ENCODE data around the gene MMAA.
"Not testable (repeated sequence)": the region's sequence is repeated elsewhere in the genome, so short reads cannot be mapped to it uniquely, and the experiment has no call there.

The MMAA gene

DNA sequence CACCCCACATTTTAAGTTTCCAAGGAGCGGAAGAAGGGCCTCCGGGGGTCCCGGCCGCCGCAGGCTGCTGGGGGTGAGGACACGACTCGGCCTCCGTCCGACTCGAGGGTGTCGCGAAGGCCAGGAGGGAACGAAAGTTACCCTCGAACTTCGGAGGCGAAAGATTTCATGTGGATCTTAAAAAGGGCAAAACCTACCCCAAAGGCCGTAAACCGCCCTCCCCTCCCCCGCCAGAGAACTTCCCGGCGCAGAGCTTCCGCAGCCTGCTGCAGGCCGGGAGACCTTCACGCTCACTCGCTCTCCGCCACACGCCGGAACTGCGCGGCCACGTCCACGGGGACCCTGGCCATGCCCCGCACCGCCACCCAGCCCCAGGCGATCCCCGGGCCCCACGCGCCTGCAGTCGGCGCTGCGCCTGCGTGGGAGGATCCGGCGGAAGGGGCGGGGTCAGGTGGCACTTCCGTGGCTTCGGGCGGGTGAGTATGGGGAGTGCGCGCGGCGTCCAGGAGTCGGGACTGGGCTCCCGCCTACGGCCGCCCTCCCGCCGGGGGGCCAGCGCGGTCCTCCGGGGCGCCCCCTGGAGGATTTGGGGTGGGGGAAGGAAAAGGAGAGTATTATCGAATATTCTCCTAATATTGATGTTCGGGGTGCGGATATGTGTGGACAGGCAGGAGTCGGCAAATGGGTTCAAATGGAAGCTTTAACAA lies at the start of gene MMAA:
TSS of gene MMAA (plus strand) at position 454 of the 707 bp plus-strand sequence. CDS start 19,755 bp downstream, outside the sequence.
- DNase-seq (ENCODE audit: low read depth), result peak; percentile 85

DNA sequence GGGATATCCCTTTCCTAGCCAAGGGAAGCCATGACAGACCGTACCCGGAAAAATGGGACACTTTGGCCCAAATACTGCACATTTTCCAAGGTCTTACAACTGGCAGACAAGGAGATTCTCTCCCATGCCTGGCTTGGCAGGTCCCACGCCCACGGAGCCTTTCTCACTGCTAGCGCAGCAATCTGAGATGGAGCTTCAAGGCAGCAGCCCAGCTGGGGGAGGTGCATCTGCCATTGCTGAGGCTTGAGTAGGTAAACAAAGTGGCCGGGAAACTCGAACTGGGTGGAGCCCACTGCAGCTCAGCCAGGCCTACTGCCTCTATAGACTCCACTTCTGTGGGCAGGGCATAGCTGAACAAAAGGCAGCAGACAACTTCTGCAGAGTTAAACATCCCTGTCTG lies 44.6 kb upstream of the MMAA start:
- DNase-seq (ENCODE audit: low read depth), result not testable (repeated sequence)

DNA sequence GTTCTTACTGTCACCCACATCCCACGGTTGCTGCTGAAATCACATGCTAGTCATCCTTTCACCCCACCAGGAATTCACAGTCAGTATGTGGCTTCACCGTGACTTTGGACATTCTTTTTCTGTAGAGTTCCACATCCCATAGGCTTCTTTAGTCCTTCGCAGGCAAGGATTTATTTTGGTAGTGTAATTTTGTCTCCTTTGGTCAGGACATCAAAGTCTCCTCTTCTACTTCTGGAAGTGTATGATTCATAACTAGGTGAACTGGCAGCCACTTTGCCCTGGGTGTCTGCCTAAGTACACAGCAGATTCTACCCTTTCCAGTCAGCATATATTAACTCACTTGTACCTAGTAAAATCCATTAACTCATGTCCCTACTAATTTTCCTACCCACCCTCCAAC lies 38.3 kb upstream of the MMAA start:
- DNase-seq (ENCODE audit: low read depth), result no peak

DNA sequence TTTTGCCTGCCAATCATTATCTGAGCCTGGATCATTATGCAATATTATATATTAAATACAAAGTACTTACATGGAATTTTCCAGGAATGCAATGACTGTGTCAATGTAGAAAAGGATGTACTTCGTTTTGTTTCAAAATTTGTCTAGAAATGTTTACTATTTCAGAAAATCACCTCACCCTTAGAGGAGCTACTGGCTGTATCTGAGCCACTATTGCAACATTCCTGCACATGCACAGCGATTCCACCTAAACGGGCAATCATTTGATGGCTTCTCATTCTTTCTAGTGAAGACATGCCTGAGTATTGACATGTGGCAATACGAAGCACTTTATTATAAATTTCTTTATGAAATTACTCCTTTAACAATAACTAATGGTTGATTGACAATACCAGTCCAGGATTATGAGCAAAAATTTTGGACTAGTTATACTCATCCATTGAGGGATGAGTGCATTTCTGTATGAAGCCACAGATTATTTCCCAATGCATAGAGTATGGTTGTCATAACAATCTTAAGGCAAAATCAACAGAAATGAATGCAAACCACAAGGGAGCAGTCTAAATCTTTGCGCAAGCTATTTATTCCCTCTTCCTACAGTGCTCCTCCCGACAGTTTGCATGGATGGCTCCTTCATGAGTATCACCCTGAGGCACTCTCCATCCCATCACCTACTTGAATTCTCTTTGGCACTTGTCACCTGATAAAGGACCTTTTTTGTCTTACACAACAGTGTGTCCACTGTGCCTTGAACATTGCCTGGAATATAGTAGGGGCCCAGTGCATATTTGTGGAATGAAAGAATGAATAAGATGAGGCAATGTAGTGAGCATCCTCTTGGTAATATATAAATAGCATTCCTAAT lies 35.8 kb upstream of the MMAA start:
- peak; percentile 29 for DNase-seq (ENCODE audit: low read depth)

DNA sequence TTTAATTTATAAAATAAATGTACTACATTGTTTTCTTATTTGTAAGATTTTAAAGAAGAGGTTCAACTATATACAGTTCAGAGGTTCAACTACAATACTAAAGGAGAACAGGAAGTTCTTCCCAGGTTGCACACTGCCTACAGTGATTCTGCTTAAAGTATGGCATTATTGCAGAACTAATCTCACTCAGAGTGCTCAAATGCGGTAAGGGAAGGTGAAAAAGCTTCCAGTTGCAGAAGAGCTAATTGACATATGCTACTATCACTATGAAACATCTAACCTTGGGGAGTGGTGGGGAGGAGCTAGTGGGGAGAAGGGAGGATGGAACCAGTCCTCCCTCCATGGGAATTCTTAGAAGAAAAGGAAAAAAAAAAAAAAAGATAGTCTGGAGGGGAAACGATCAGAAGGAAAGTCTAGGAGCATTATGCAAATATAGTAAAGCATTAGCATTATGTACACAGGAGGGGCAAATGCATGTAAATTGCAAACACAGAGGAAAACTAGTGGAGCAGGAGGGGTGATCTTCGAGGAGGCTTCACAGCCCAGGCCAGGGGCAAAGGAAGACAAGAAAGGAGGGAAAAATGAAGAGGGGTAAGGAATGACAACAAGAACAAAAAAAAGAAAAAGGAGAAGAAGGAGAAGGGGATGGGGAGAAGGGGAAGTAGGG lies 32.0 kb upstream of the MMAA start:
- DNase-seq (ENCODE audit: low read depth), result no peak

DNA sequence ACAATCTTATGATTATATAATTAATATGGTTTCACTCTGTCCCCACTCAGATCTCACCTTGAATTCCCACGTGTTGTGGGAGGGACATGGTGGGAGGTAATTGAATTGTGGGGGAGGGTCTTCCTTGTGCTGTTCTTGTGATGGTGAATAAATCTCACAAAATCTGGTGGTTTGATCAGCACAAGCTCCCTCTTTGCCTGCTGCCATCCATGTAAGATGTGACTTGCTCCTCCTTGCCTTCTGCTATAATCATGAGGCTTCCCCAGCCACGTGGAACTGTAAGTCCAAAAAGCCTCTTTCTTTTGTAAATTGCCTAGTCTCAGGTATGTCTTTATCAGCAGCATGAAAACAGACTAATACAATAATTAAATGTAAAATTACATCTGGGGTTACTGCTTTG lies 29.8 kb upstream of the MMAA start:
- DNase-seq (ENCODE audit: low read depth), result not testable (repeated sequence)

DNA sequence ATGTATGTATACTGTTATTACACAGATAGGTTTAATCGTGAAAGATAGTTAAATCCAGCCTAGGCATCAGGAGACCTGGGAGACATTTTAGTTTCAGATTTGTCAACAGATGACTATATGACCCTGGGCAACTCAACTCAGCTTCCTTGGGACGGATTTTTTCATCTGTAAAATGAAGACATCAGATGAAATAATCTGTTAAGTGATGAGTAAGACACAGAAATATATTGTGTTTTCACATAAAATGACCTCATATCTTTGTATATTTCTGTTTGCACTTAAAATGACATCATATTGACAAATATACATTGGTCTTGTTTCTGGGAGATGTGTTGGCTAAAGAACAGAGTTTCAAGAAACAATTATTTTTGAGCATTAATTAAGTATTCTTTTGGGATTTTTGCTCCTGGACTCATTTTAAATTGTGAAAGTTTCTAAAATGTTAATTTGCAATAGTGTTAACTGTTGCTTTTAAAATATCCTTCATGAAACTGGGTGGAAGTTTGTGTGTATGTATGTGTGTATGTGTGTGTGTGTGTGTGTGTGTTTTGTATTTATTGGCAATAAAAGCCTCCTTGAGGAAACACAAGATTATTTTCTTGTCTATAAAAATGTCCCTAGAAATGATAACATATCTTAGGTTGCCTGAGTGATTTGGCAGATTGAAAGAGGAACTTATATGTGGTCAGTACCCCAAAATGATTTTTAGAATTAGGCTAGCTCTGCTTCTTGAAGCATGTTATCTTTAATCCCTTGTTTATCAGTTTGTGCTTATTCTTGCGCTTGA lies 29.1 kb upstream of the MMAA start:
- no peak for DNase-seq (ENCODE audit: low read depth)

DNA sequence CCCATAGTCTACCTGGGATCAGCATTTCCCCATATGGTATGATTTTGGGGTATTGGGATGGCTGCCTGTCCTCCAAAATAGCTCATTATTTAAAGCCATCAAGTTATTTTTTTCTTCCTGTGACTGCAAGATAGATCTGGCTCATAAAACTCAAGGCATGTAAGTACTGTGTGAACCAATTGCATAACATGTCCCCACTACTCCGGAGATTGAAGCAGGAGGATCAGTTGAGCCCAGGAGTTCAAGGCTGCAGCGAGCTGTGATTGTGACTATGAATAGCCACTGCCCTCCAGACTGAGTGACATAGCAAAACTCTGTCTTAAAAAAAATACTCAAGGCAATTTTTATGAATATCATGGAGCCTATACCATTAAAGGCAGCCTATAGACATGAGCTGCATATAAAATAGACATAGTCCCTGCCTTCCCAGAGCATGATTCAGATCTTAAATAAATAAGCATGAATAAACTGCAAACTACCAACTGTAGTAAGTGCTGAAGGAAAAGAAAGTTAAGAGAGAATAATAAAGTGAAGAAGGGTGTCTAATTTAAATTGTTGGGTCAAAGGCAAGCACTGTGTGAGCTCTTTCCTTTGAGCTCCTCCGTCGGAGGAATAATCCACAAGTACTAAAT lies 16.9 kb upstream of the MMAA start:
- DNase-seq (ENCODE audit: low read depth), result no peak

DNA sequence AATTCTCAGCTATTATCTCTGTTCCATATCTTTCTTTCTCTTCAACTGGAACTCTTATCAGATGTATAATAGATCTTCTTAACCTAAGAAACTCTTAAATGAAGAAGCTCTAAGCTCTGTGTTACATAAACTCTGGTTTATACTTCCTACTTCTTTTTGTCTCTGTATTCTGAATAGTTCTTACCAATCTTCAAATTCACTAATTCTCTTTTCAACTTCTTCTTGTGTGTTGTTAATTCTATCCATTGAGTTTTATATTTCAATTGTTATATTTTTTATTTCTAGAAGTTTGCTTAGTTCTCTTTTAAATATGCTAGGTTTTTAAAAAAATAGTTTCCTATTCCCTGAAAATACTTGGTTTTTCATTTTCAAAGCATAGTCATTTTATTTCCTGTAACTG lies 13.2 kb upstream of the MMAA start:
- no peak for DNase-seq (ENCODE audit: low read depth)

DNA sequence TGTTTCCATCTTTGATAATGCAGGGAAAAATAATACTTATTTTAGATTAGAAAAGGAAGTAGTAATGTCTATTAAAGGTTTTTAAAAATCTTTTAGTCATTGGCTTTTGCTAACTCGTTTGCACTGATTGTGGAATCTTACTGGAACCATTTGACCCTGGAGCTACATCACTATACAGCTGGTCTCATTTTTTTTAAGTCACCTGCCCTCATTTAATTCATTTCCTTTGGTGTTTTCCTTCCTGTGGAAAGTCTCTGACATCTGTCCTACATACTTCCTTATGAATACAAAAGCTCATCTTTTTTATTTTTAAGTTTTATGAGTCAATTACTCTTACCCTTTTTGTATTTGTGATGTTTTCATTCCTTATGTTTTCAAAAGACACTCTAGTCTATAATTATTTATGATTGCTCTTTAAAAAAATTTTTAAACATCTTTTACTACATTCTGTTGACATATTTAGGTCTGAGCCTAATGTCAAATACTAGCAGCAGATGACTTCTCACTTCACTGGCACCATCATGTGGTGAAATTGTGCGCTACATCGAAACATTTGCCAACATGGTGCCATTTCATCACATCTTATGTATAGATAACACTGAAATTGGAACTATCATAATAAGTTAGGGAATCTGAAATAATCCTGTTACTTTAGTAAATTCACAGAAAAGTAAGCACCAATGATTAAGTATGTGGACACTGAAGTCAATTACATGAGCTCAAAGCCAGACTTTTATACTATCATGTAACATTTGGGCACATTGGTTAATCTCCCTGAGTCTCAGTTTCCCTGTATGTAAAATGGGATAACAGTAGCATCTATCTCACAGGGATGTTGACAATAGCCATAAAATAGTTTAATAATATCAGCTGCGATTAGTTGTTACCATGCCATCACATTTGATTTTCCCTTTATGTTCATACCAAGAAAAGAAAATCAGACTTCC lies 9.4 kb upstream of the MMAA start:
- peak; percentile 68 for DNase-seq (ENCODE audit: low read depth)

DNA sequence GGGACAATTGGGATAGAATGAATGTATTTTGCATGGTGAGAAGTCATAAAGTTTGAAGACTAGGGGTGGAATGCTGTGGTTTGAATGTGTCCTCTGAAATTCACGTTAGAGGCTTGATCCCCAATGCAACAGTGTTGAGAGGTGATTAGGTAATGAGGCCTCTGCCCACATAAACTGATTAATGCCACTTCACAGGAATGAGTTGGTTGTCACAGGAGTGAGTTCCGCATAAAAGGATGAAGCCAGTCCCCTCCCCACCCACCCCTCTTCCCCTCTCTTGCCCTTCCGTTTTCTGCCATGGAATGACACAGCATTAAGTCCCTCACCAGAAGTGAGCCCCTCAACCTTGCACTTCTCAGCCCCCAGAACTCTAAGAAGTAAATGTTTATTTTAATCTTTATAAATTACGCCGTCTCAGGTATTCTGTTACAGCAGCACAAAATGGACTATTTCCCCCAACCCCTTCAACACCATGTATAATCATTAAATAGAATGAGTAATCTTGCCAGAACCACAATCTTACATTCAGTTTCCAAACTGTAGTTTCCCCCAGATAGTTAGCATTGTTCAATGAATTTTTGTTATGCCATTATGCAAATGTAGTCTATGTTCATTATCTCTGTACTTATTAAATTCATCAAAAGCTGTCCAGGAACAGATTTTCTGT lies 5.5 kb upstream of the MMAA start:
- no peak for DNase-seq (ENCODE audit: low read depth)

DNA sequence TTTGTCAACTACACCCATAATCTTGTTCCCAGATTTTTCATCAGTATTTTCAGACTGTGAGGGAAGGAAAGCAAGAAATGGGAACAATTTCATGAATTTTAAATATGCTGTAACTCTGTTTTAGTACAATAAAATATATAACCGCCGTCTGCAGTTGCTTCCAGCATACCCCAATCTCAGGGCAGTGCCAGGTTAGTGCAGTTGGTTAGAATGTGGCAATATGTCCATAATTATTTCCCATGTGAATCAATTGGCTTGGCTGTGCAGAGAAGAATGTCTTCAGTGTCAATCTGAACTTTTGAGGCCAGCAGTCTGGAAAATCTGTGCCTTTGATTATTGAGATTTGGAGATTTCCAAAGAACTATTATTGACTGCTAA lies 5.0 kb upstream of the MMAA start:
- DNase-seq (ENCODE audit: low read depth), result no peak

DNA sequence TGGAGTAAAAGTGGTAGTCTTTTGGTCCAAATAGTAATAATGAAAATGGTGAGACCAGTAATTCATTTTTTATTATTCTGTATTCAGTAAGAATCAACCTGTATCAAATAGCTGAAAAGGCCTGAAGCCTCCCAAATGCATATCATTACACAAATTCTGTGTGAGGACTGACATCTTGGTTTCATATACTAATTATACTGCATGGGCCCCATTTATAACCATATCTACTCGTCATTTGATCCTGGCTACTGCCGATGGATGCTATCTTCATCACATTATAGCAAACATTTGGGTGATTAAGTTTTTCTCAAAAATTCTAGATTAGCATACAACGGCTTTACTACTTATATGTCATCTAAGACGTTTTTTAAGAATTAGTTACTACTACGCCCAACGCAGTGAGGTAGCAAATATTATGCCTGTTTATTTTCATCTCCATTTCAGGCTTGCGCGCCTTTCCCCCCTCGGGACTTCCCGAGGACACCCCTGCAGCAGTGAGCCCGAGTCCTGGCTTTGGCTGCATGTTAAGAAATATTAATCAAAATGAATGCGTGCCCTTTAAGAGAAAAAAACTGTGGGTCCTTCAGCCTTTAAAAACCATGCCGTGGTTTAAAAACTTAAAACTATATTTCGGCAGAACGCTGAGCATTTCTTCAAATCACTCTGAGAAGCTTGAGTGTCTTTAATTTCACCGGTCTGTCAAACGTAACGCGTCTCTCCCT lies 814 bp upstream of the MMAA start:
- DNase-seq (ENCODE audit: low read depth), result peak; percentile 23

DNA sequence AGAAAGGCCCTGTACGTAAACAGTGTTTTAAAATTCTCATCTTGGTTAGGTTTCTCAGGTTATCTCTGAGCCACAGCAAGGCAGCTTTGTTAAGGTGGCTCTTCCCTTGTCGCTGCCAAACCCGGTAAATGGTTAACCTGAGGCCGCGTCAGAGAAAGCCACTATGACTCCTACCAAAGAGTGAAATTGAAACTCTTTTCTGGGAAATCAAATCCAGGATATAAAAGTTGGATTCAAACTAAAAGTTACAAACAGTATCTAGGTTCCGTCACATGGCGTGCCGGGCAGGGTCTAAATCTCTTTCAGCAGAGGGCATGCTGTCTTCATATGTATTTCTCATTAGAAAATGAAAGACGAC lies 433 bp downstream of the MMAA start:
- DNase-seq (ENCODE audit: low read depth), result peak; percentile 42

DNA sequence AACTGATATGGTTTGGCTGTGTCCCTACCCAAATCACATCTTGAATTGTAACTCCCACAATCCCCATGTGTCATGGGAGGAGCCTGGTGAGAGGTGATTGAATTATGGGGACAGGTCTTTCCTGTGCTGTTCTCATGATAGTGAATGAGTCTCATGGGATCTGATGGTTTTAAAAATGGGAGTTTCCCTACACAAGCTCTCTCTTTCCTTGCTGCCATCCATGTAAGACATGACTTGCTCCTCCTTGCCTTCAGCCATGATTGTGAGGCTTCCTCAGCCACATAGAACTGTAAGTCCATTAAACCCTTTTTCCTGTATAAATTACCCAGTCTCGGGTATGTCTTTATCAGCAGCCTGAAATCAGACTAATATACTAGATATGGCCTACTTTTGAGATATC lies 2.9 kb downstream of the MMAA start:
- not testable (repeated sequence) for DNase-seq (ENCODE audit: low read depth)

DNA sequence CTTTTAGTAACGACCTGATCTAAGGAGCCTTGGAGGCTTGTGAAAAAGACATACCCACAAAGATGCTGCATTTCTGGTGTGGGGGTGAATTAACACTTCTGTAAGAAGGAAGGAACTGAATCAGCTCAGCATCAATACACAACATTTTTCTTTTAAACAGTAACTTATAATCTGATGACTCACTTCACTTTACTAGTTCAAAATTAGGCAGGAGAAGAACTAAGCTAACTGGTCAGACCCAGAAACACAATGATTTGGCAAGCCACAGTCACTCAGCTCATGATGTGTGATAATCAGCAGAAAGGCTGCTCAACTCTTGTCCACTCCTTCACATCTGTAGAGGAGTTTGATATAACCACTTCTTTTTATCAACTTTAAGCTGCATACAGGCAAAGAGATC lies 4.6 kb downstream of the MMAA start:
- DNase-seq (ENCODE audit: low read depth), result no peak

DNA sequence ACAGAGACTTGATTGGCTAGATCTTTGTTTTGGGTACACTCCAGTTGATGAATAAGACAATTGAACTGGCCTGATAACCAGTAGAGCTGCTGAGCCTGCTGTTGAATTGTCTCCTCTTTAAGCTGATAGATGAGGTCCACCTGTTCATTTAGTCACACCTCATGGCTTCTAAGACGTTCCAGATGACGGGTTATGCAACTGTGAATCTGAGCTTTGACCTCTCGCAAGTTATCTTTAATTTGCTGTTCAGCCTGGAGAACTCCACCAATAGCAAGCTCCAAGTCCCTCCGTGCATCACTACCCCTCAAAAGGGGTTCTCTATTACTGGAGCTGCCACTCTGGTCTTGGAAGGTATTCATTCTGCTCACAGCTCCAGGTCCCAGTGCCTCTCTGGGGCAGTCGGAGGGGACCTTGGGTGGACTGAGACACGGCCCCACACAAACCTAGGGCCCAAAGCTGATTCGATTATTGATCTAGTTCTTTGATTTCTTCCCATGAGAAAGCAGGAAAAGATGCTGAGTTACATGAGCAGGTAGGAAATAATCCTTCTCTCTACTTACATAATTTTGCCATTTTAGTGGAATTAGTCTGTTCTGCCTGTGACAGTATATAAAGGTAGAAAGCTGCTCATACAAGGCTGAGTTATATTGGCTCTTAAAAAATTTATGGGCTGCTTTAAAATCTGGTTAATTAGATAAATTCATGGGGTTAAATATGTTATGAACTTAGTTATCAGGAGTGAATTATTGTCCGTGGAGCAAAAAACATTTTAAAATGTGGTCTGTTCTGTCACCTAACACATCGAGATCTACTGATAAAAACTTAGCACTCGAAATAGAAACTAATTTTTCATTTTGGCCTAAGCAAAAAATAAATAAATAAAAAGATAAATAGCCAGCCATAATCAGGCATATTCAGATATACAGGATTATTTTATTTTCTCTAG lies 6.8 kb downstream of the MMAA start:
- no peak for DNase-seq (ENCODE audit: low read depth)

DNA sequence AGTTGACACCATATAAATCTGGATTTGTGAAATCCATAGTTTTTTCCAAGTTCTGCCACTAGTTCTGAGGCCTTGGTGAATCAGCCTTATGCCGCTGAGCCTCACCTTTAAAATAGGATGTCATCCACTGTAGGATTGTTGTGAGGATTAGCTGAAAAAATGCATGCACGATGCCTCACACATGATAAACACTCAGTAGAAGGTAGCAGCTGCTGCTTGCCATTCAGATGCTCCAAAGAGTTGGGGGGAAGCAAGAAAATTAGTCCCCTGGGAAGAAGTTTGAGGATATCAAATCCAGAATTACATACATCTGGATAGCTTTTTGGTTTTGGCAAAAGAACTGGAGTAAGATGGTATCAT lies 7.4 kb downstream of the MMAA start:
- peak; percentile 49 for DNase-seq (ENCODE audit: low read depth)
